Measurements from ENCODE around the gene RFX8.

DNA sequence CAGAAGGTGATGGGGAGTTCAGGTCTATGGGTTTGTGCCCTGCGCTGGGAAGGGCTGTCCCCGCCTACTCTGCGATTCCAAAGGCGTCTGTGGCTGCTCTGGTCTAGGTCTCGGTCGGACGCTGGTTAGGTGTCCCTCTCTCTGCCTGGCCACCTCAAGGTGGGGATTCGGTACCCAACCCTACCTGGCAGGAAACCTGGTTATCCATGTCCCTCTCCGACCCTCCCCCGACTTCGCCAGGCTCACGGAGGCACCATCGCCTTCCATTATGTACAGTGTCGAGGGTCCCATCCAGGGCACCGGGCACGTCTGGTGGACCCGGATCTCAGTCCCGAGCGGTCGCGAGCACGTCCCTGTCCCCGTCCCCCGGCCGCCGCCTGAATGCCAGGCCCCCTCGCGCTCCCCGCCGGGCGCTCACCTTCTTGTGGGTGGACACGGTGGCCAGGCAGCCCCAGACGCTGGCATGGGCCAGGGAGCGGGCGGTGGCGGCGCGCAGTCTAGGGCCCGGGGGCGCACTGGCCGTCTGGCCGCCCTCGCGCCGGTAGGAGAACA lies 88.2 kb downstream of the RFX8 start:
- TF ChIP-seq EP300 (IDR thresholded peaks at IDR 0.05) (no peak), POLR2AphosphoS5 (IDR thresholded peaks at IDR 0.05) (no peak), POLR2A (IDR thresholded peaks at IDR 0.05) (no peak)
- TF ChIP-seq, protein P1, sequence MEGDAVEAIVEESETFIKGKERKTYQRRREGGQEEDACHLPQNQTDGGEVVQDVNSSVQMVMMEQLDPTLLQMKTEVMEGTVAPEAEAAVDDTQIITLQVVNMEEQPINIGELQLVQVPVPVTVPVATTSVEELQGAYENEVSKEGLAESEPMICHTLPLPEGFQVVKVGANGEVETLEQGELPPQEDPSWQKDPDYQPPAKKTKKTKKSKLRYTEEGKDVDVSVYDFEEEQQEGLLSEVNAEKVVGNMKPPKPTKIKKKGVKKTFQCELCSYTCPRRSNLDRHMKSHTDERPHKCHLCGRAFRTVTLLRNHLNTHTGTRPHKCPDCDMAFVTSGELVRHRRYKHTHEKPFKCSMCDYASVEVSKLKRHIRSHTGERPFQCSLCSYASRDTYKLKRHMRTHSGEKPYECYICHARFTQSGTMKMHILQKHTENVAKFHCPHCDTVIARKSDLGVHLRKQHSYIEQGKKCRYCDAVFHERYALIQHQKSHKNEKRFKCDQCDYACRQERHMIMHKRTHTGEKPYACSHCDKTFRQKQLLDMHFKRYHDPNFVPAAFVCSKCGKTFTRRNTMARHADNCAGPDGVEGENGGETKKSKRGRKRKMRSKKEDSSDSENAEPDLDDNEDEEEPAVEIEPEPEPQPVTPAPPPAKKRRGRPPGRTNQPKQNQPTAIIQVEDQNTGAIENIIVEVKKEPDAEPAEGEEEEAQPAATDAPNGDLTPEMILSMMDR (IDR thresholded peaks at IDR 0.05): no peak
